NCI-H446 (cell line): ENCODE data around the gene PIGW.
"Not testable (repeated sequence)": the region's sequence is repeated elsewhere in the genome, so short reads cannot be mapped to it uniquely, and the experiment has no call there.

Experiments
- DNase-seq, 2 experiments: peaks; one replicate each; lab custom pipeline; 2025; lab: John Stamatoyannopoulos, UW

PIGW gene

GRCh38 chr17:36534840-36535668 is at the start of gene PIGW, which contains the start of gene MYO19:
TSS of gene PIGW (plus strand) at chr17:36534987. CDS start at chr17:36537102, 2,115 bp downstream.
TSS of gene MYO19 (minus strand) at chr17:36534868. CDS start at chr17:36532538, 2,330 bp downstream.
- peak; percentile 80 to 93 for DNase-seq

DNA sequence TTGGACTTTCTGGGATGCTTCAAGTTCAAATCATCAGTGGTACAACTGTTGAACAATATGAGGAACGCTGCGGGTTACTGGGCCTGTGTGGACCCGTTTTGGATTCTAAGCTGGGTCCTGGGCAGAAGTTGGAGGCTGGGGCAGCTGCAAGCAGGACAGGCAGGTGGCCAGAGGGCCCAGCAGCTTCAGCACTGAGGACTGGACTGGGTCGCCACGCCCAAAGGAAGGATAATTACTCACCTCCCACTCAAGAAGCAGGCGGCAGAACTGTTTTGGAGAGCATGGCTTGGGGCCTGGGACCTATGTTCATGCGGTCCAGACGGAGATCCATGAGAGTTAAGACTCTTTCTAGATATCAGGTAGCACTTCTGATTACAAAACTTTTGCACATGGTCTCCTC is 49.8 kb upstream of the PIGW start:
- DNase-seq = no peak

- DNase-seq = peak in 1 of 2 experiments; percentile 25
Measured at GRCh38 chr17:36485805-36486203, 49.0 kb upstream of the PIGW start.

- peak; percentile 85 to 93 for DNase-seq
Measured at GRCh38 chr17:36486204-36487194, 48.3 kb upstream of the PIGW start, which contains the start of gene ZNHIT3. TSS of gene ZNHIT3 (plus strand) at chr17:36486681. CDS start at chr17:36486700, 19 bp downstream.

GRCh38 chr17:36493956-36494355 is 40.8 kb upstream of the PIGW start:
- no peak for DNase-seq

GRCh38 chr17:36494674-36495073 is 40.1 kb upstream of the PIGW start:
- no peak for DNase-seq

- DNase-seq = no peak
Measured at GRCh38 chr17:36495076-36495578, 39.7 kb upstream of the PIGW start.

GRCh38 chr17:36496018-36496789 is 38.6 kb upstream of the PIGW start:
- DNase-seq = no peak

DNA sequence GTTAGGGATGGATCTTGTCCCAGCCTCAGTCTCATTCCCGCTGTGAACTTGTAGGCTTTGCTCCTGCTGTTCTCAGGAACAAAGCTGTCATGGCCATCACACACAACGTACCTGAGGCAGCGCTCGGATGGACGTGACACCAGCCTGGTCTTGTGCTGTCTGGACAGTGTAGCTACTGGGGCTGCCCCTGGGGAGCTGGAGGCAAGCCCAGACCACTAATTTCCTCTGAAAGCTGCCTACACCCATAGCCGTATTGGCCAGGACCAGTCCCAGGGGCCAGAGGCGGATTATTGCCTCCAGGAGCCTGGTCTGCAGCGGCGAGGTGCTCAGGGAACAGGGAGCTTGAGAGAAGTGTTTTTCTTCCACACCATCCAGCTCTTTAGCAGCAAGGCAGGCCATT is 36.6 kb upstream of the PIGW start:
- no peak for DNase-seq

DNA sequence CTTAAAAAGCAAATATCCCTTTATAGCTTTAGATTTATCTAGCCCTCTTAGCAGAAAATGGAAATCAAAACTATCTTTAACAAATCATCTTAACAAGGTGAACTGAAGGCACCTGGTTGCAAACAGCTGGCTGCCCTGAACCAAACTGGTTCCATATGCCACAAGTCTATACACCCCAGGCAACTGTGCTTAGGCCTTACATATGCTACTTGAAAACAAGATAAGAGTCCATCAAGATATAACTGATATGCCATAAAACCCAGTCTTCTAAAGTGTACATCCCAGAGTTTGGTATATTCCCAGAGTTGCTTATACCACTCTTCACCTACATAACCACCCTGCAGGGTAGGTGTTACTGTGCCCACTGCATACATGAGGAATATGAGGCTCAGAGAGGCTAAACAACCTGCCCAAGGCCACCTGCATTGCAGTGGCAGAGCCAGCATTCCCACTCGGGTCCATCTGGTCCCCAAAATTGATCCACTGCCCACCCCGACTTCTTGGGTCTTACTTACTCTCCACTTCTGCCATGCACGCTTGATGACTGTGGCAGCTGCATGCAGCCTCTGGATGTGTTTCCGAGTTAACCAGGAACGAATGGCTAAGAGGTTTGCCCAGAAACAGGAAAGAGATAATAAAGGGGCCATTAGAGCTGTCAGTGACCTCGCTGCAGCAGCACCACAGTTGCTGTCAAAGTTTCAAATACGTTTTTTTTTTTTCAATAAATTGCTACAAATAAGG is 36.1 kb upstream of the PIGW start:
- no peak for DNase-seq

- no peak for DNase-seq
Measured at GRCh38 chr17:36500745-36501225, 34.0 kb upstream of the PIGW start.

GRCh38 chr17:36501351-36501750 is 33.4 kb upstream of the PIGW start:
- no peak for DNase-seq

- no peak for DNase-seq
Measured at GRCh38 chr17:36501963-36502362, 32.8 kb upstream of the PIGW start.

- DNase-seq = no peak
Measured at GRCh38 chr17:36503456-36504155, 31.2 kb upstream of the PIGW start.

DNA sequence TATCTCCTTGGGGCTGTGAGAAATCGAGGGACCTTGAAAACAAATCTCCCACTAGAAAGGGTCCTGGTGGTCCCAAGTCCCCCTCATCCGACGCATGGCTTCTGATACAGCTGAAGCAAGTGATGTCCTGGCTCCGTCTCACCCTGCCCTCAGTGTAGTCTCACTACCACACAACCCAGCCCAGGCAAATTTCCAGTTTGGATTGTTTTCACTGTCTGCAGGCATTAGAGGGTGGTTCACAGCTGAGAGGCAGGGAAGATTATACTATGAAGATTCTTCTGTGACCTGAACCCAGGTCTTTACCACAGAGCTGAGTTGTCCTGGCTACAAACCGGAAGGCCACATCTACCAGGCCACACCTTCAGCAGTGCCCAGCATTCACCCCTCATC is 30.6 kb upstream of the PIGW start:
- no peak for DNase-seq

- DNase-seq = no peak
Measured at GRCh38 chr17:36505171-36505570, 29.6 kb upstream of the PIGW start.

DNA sequence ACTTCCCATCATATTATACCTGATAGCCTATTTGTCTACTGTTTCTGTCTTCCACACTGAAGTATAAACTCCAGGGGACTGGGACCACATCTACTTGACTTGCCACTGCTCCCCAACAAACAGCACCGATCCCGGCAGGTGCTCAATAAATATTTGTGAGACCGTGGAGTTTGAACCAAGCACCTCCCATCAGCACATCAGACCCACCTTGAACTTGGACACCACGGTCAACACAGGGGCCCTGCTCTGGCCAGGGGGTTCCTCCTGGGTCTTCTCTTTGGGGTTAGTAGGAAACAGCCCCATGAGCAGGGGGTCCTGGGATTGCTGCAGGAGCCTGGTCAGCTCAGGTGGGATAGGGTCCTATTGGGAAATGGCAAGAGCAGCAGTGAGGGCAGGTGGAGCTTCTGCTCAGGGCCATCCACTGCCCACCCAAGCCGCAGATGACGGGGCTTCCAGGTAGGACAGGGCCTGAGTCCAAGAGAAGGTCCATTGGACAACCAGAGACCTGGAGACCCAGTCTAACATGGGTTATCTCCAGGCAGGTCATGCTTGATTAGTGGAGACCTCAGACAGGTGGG is 28.4 kb upstream of the PIGW start:
- DNase-seq = no peak

GRCh38 chr17:36506831-36507230 is 28.0 kb upstream of the PIGW start:
- no peak for DNase-seq

DNA sequence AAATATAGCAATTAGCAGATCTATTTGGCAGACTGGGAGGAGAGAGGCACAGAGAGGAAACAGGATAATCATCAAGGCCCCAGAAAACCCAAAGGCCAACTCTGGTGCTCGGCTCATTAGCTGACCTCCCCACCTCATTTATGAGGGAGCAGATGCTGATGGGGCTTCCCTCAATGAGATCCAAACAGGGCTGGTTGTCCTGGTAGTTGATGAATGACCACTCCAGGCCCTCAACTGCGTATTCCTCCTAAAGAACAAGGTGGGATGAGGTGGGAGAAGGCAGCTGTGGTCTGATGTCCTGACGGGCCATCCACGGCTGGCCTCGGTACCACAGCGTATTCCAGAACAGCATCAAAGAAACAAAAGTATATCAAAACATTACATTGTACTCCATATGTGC is 27.5 kb upstream of the PIGW start:
- DNase-seq = no peak

GRCh38 chr17:36508439-36508838 is 26.3 kb upstream of the PIGW start:
- not testable (repeated sequence) for DNase-seq
